H1 (cell line): ENCODE measurements around the gene PGD. TPM values are rescaled to one million over a fixed set of nuclear protein-coding genes. Genes with fewer than 3 reads are reported as not detected.

ENCODE experiments used
- CTCF ChIA-PET: fragments of 300-600 bp; sonication (Branson Sonifier 250); formaldehyde crosslinking; loops from one replicate; lab custom pipeline; 2021; ENCODE audit not compliant: partially characterized antibody; lab: Charles Lee
- POLR2A ChIA-PET: fragments of 300-600 bp; sonication (Branson Sonifier 250); formaldehyde crosslinking; loops from one replicate; lab custom pipeline; 2021; ENCODE audit warnings: inconsistent platforms; ENCODE audit not compliant: partially characterized antibody; lab: Charles Lee
- DNase-seq, 2 experiments: peaks; one replicate each; pipeline versions ENCODE4 v3.0.0 to v3.0.0-alpha.2; 2010 to 2022; ENCODE audit warnings: low spot score in 2 of 2, low read depth in 1 of 2, mixed read lengths in 1 of 2
- FAIRE-seq: peaks from 2 replicates; lab custom pipeline; 2011; peaks lifted over from hg19 to GRCh38; lab: Jason Lieb, UNC
- H2AFZ ChIP-seq: 2 replicates; pipeline ENCODE4 v1.8.1; 2012; ENCODE audit warnings: low read length, inconsistent platforms
- H2AK5ac ChIP-seq: 2 replicates; pipeline ENCODE4 v1.6.1; 2013; ENCODE audit warnings: low read depth, low read length
- H2BK120ac ChIP-seq: replicated peaks from 2 replicates; pipeline ENCODE3; 2013; ENCODE audit warnings: low read depth, low read length, inconsistent platforms
- H2BK12ac ChIP-seq: 2 replicates; pipeline ENCODE4 v1.6.1; 2013; ENCODE audit warnings: low read depth, low read length
- H2BK15ac ChIP-seq: 2 replicates; pipeline ENCODE4 v1.6.1; 2013; ENCODE audit warnings: low read length
- H2BK20ac ChIP-seq: 2 replicates; pipeline ENCODE4 v1.6.1; 2013; ENCODE audit warnings: low read length
- H2BK5ac ChIP-seq: 2 replicates; pipeline ENCODE4 v1.6.1; 2013; ENCODE audit warnings: low read depth, low read length
- H3K14ac ChIP-seq: 2 replicates; pipeline ENCODE4 v1.6.1; 2013; ENCODE audit warnings: inconsistent platforms; ENCODE audit not compliant: insufficient read length
- H3K18ac ChIP-seq: 2 replicates; pipeline ENCODE4 v1.6.1; 2013; ENCODE audit warnings: low read length; ENCODE audit errors: extremely low read depth
- H3K23ac ChIP-seq: 2 replicates; pipeline ENCODE4 v1.6.1; 2013; ENCODE audit warnings: inconsistent platforms; ENCODE audit not compliant: insufficient read length
- H3K23me2 ChIP-seq: 2 replicates; pipeline ENCODE4 v1.6.1; 2013; ENCODE audit warnings: low read depth, low read length
- H3K27ac ChIP-seq: 2 replicates; pipeline ENCODE4 v1.6.1; 2011; ENCODE audit warnings: low read depth, low read length, inconsistent platforms
- H3K27me3 ChIP-seq, 4 experiments: replicated peaks in 1 of 4; 1 replicate in 1 of 4; 2 replicates in 3 of 4; pipeline versions ENCODE4 v1.6.1 to v1.8.1; 2011 to 2013; ENCODE audit warnings: low read length in 3 of 4, mild to moderate bottlenecking in 3 of 4, inconsistent platforms in 2 of 4, mixed read lengths in 2 of 4, moderate library complexity in 1 of 4; ENCODE audit not compliant: control insufficient read depth in 3 of 4, insufficient read depth in 3 of 4; ENCODE audit errors: extremely low read depth in 1 of 4
- H3K36me3 ChIP-seq, 4 experiments: 2 replicates each; pipeline versions ENCODE4 v1.6.1 to v1.8.1; 2011 to 2013; ENCODE audit warnings: mild to moderate bottlenecking in 4 of 4, low read length in 3 of 4, moderate library complexity in 2 of 4, control low read depth in 1 of 4, inconsistent platforms in 1 of 4; ENCODE audit not compliant: insufficient read depth in 4 of 4, control insufficient read depth in 2 of 4
- H3K4ac ChIP-seq: replicated peaks from 2 replicates; pipeline ENCODE3; 2013; ENCODE audit warnings: low read length, low read depth, mixed read lengths, inconsistent platforms; ENCODE audit not compliant: insufficient read length
- H3K4me1 ChIP-seq, 4 experiments: replicated peaks in 1 of 4; 1 replicate in 1 of 4; 2 replicates in 3 of 4; pipeline versions ENCODE4 v1.6.1 to v1.8.1; 2011 to 2013; ENCODE audit warnings: low read length in 3 of 4, inconsistent platforms in 2 of 4, mixed read lengths in 1 of 4; ENCODE audit not compliant: insufficient read depth in 4 of 4, control insufficient read depth in 3 of 4
- H3K4me2 ChIP-seq, 2 experiments: 2 replicates each; pipeline versions ENCODE4 v1.6.1 to v1.8.1; 2011 to 2013; ENCODE audit warnings: low read depth in 2 of 2, low read length in 2 of 2, control low read depth in 1 of 2, inconsistent platforms in 1 of 2, mild to moderate bottlenecking in 1 of 2; ENCODE audit not compliant: insufficient read depth in 1 of 2
- H3K4me3 ChIP-seq, 4 experiments: fragments of 200-600, 300-600 bp in 1 of 4; sonication (generic), shearing (Covaris generic), sonication (Bioruptor Twin) in 1 of 4; 2 replicates each; pipeline versions ENCODE4 v1.5.1 to v1.8.1; 2011 to 2016; ENCODE audit warnings: low read length in 4 of 4, low read depth in 3 of 4, control low read depth in 2 of 4, inconsistent platforms in 2 of 4, mild to moderate bottlenecking in 2 of 4, mixed read lengths in 1 of 4, moderate library complexity in 1 of 4; ENCODE audit not compliant: insufficient read depth in 2 of 4; ENCODE audit errors: extremely low read depth in 1 of 4
- H3K56ac ChIP-seq: replicated peaks from 2 replicates; pipeline ENCODE3; 2013; ENCODE audit warnings: low read depth, mild to moderate bottlenecking, mixed read lengths, low read length, inconsistent platforms; ENCODE audit not compliant: insufficient read length
- H3K79me1 ChIP-seq: 2 replicates; pipeline ENCODE4 v1.6.1; 2013; ENCODE audit warnings: low read depth, low read length, control low read depth
- H3K79me2 ChIP-seq, 2 experiments: 2 replicates each; pipeline versions ENCODE4 v1.6.1 to v1.8.1; 2012 to 2013; ENCODE audit warnings: low read length in 2 of 2, mild to moderate bottlenecking in 2 of 2, inconsistent platforms in 1 of 2; ENCODE audit not compliant: insufficient read depth in 2 of 2, control insufficient read depth in 1 of 2
- H3K9ac ChIP-seq, 4 experiments: replicated peaks in 1 of 4; 1 replicate in 1 of 4; 2 replicates in 3 of 4; pipeline versions ENCODE4 v1.6.1 to v1.8.1; 2011 to 2013; ENCODE audit warnings: low read depth in 3 of 4, low read length in 3 of 4, control low read depth in 2 of 4, mild to moderate bottlenecking in 2 of 4, moderate library complexity in 2 of 4, inconsistent platforms in 1 of 4; ENCODE audit errors: extremely low read depth in 1 of 4
- H3K9me3 ChIP-seq, 2 experiments: 2 replicates each; pipeline versions ENCODE4 v1.6.1 to v1.8.1; 2012 to 2013; ENCODE audit warnings: mild to moderate bottlenecking in 2 of 2, moderate library complexity in 2 of 2, control low read depth in 1 of 2, inconsistent platforms in 1 of 2, low read depth in 1 of 2, low read length in 1 of 2, mixed read lengths in 1 of 2; ENCODE audit not compliant: insufficient read depth in 2 of 2
- H4K20me1 ChIP-seq, 2 experiments: replicated peaks in 1 of 2; 2 replicates each; pipeline versions ENCODE3 to v1.8.1; 2011 to 2013; ENCODE audit warnings: inconsistent platforms in 2 of 2, low read length in 2 of 2, mild to moderate bottlenecking in 1 of 2; ENCODE audit not compliant: insufficient read depth in 2 of 2, control insufficient read depth in 1 of 2
- H4K5ac ChIP-seq: 2 replicates; pipeline ENCODE4 v1.6.1; 2013; ENCODE audit warnings: low read length, low read depth, mixed read lengths, inconsistent platforms; ENCODE audit not compliant: insufficient read length
- H4K8ac ChIP-seq: 2 replicates; pipeline ENCODE4 v1.8.0; 2013; ENCODE audit warnings: mild to moderate bottlenecking, moderate library complexity, low read length, inconsistent platforms; ENCODE audit not compliant: insufficient read depth; ENCODE audit errors: extremely low read depth
- H4K91ac ChIP-seq: replicated peaks from 2 replicates; pipeline ENCODE3; 2013; ENCODE audit warnings: low read length, mixed read lengths, inconsistent platforms; ENCODE audit not compliant: insufficient read length
- BRCA1 ChIP-seq: IDR thresholded peaks from 2 replicates; pipeline ENCODE4 v1.6.1; 2012; ENCODE audit warnings: low read depth, low read length, improper control_type of control experiment
- CHD2 ChIP-seq: IDR thresholded peaks from 2 replicates; pipeline ENCODE4 v1.6.1; 2012; ENCODE audit warnings: low read length, improper control_type of control experiment
- EZH2 ChIP-seq: fragments of 200-600 bp; sonication (generic); IDR thresholded peaks from 2 replicates; pipeline ENCODE4 v1.7.1; 2012; ENCODE audit warnings: low read depth, mild to moderate bottlenecking, moderate library complexity, low read length, inconsistent platforms; ENCODE audit not compliant: severe bottlenecking
- FOSL1 ChIP-seq: IDR thresholded peaks from 2 replicates; pipeline ENCODE4 v1.6.1; 2011; ENCODE audit warnings: mild to moderate bottlenecking, low read depth, low read length, moderate library complexity; ENCODE audit not compliant: insufficient read depth
- MAFK ChIP-seq: IDR thresholded peaks from 2 replicates; pipeline ENCODE4 v1.6.1; 2012; ENCODE audit warnings: low read depth, mild to moderate bottlenecking, improper control_type of control experiment, low read length
- SP1 ChIP-seq: IDR thresholded peaks from 2 replicates; pipeline ENCODE4 v1.6.1; 2011; ENCODE audit warnings: low read depth, low read length
- SP2 ChIP-seq: IDR thresholded peaks from 2 replicates; pipeline ENCODE4 v1.6.1; 2012; ENCODE audit warnings: mild to moderate bottlenecking, low read length, inconsistent platforms
- SUZ12 ChIP-seq: fragments of 200-600 bp; sonication (generic); IDR thresholded peaks from 2 replicates; pipeline ENCODE4 v1.6.1; 2012; ENCODE audit warnings: mild to moderate bottlenecking, inconsistent platforms, low read length, moderate library complexity, mixed read lengths
- TBP ChIP-seq: IDR thresholded peaks from 2 replicates; pipeline ENCODE4 v1.6.1; 2011; ENCODE audit warnings: low read depth, low read length, improper control_type of control experiment
- WGBS, 2 experiments: shearing (Covaris generic) in 1 of 2; methylation state at CpG; one replicate each; pipeline versions ENCODE4 v1.1.6 to v1.1.7; 2013 to 2015; ENCODE audit warnings: low lambda C conversion rate in 2 of 2, mixed read lengths in 2 of 2, inconsistent platforms in 1 of 2, low coverage in 1 of 2, missing lambda C conversion rate in 1 of 2; ENCODE audit not compliant: insufficient replicate concordance in 2 of 2, insufficient coverage in 1 of 2, insufficient read length in 1 of 2; ENCODE audit errors: extremely low coverage in 1 of 2, missing lambda C conversion rate in 1 of 2; 5-methylcytosine and 5-hydroxymethylcytosine counted together
- polyA plus RNA-seq, 7 experiments: library from polyadenylated mRNA; depleted of rRNA in 3 of 7; stranded (reverse) in 5 of 7; unstranded in 2 of 7; fragments of >200 nt in 5 of 7; fragments of 200-250 nt in 2 of 7; gene quantifications; 1 replicate in 5 of 7; 2 replicates in 1 of 7; 4 replicates in 1 of 7; pipeline versions ENCODE4 v1.2.1 to v1.2.3, GENCODE V29; 2011 to 2013; ENCODE audit warnings: missing spikeins in 2 of 7, mixed read lengths in 2 of 7
- total RNA-seq: library from RNA; stranded (reverse); fragmentation: NEBNext Ultra II Directional; extraction: Animal tissue kit (Norgen Biotek cat#: 25700); gene quantifications from 2 replicates; pipeline ENCODE4 v1.2.1, GENCODE V29; 2021
- TF ChIP-seq, protein P1 (sequence below): IDR thresholded peaks from 2 replicates; pipeline ENCODE4 v1.6.1; 2012; ENCODE audit warnings: inconsistent platforms
- TF ChIP-seq, protein P2 (sequence below): IDR thresholded peaks from 2 replicates; pipeline ENCODE4 v1.6.1; 2011; ENCODE audit warnings: low read length, improper control_type of control experiment

Gene PGD
- total and polyA plus RNA-seq, 2 of the 8 experiments (the other 6 are each of a cell fraction or from before 2014, with no cell fraction given), result 191 to 331 TPM

- FAIRE-seq (no peak), DNase-seq (no peak)
- Histone ChIP-seq H3K4me2 (no peak overlapping the region), H3K27ac (no peak overlapping the region), H3K23me2 (no peaks in the 10 kb centered on the region), H4K8ac (no peak overlapping the region), H2BK120ac (no peak overlapping the region), H3K18ac (no peak overlapping the region), H3K4me1 (peaks cover 0 to 9% (median 5%) of the 10 kb centered on the region in 4 experiments; a peak in 5 of 7 replicates), H2BK20ac (no peak overlapping the region), H2AK5ac (no peak overlapping the region), H2BK15ac (no peak overlapping the region), H2BK12ac (no peak overlapping the region), H2BK5ac (no peak overlapping the region), H3K56ac (no peak overlapping the region), H3K79me2 (no peaks in the 10 kb centered on the region), H3K4me3 (no peak overlapping the region), H3K9ac (no peak overlapping the region), H4K5ac (no peak overlapping the region), H3K9me3 (no peaks in the 10 kb centered on the region), H3K27me3 (no peaks in the 10 kb centered on the region), H3K79me1 (no peaks in the 10 kb centered on the region), H3K14ac (no peak overlapping the region), H3K23ac (no peak overlapping the region), H4K91ac (no peak overlapping the region), H3K4ac (no peak overlapping the region), H3K36me3 (no peaks in the 10 kb centered on the region; a peak in 1 of 8 replicates), H4K20me1 (peaks cover 0 to 4% of the 10 kb centered on the region in 2 experiments), H2AFZ (no peak overlapping the region)
- POLR2A ChIA-PET, result interaction anchor here (0.6 to 2.5 kb wide), 7 partner anchors 9 to 1453 kb away, joined by 3 to 29 read pairs (median 6); partner anchors contain the start of genes CENPS and PEX14
- WGBS, 2 experiments, result 82% methylated on average over 6 of the region's 6 CpGs; no CpG with 5 or more reads in 1 of the 2 experiments
- CTCF ChIA-PET, result interaction anchor here (1.0 to 2.0 kb wide), 4 partner anchors 43 to 667 kb away, joined by 3 to 12 read pairs (median 4); no protein-coding TSS in a partner anchor
- TF ChIP-seq SP2 (no peak), CHD2 (no peak), BRCA1 (no peak), TBP (no peak), EZH2 (no peak), SUZ12 (no peak), FOSL1 (no peak), SP1 (no peak), MAFK (no peak)
- TF ChIP-seq, protein P1, sequence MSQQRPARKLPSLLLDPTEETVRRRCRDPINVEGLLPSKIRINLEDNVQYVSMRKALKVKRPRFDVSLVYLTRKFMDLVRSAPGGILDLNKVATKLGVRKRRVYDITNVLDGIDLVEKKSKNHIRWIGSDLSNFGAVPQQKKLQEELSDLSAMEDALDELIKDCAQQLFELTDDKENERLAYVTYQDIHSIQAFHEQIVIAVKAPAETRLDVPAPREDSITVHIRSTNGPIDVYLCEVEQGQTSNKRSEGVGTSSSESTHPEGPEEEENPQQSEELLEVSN, result no peak
- TF ChIP-seq, protein P2, sequence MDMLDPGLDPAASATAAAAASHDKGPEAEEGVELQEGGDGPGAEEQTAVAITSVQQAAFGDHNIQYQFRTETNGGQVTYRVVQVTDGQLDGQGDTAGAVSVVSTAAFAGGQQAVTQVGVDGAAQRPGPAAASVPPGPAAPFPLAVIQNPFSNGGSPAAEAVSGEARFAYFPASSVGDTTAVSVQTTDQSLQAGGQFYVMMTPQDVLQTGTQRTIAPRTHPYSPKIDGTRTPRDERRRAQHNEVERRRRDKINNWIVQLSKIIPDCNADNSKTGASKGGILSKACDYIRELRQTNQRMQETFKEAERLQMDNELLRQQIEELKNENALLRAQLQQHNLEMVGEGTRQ, result no peak
These were observed 52.0 kb downstream of the PGD start for GRCh38 chr1:10450836-10451235.
